T-helper 1 cell treated with Interleukin-12 subunit alpha and Interleukin-12 subunit beta and Interleukin-4 antibody, amounts not matched to agents 30 ng/mL and 1 ng/mL, for 36 hours (primary cell): ENCODE results near the gene PSORS1C1. TPM values are rescaled to one million over a fixed set of nuclear protein-coding genes. Genes with fewer than 3 reads are reported as not detected.
"Not testable (repeated sequence)": the region's sequence is repeated elsewhere in the genome, so short reads cannot be mapped to it uniquely, and the experiment has no call there.

ENCODE experiments used
- intact Hi-C: fragments of 100-400 bp; cut with micrococcal nuclease; formaldehyde crosslinking; loops from one replicate; pipeline ENCODE4 v1.15.1; 2024
- total RNA-seq: library from RNA; stranded (reverse); gene quantifications from 2 replicates; pipeline ENCODE4 v1.2.3, GENCODE V29; 2022

PSORS1C1 gene
- total RNA-seq, 1 donor from 2014 or later: not detected

- intact Hi-C loops: no loop called here
These were observed 58.4 kb downstream of the PSORS1C1 start for GRCh38 chr6:31172973-31173384.

GRCh38 chr6:31173406-31173805, 58.8 kb downstream of the PSORS1C1 start:
- intact Hi-C loops: no loop called here

- intact Hi-C loops: no loop called here
These were observed 59.8 kb downstream of the PSORS1C1 start for GRCh38 chr6:31174378-31174777.

- intact Hi-C loops: no loop called here
These were observed 61.4 kb downstream of the PSORS1C1 start for GRCh38 chr6:31175971-31176370.

- intact Hi-C loops: no loop called here
These were observed 63.8 kb downstream of the PSORS1C1 start for GRCh38 chr6:31178143-31179041.

GRCh38 chr6:31179042-31179386, 64.4 kb downstream of the PSORS1C1 start:
- intact Hi-C loops: no loop called here

GRCh38 chr6:31179896-31180295, 65.3 kb downstream of the PSORS1C1 start:
- intact Hi-C loops: no loop called here

- intact Hi-C loops: no loop called here
These were observed 65.9 kb downstream of the PSORS1C1 start for GRCh38 chr6:31180500-31180899.

- intact Hi-C loops: not testable (repeated sequence)
These were observed 68.7 kb downstream of the PSORS1C1 start for GRCh38 chr6:31183287-31183686.

GRCh38 chr6:31183859-31184258, 69.3 kb downstream of the PSORS1C1 start:
- intact Hi-C loops: not testable (repeated sequence)

- intact Hi-C loops: not testable (repeated sequence)
These were observed 71.1 kb downstream of the PSORS1C1 start for GRCh38 chr6:31185695-31186051.

GRCh38 chr6:31186052-31186734, 71.6 kb downstream of the PSORS1C1 start:
- intact Hi-C loops: no loop called here

- intact Hi-C loops: no loop called here
These were observed 73.2 kb downstream of the PSORS1C1 start for GRCh38 chr6:31187780-31188194.

- intact Hi-C loops: not testable (repeated sequence)
These were observed 74.6 kb downstream of the PSORS1C1 start for GRCh38 chr6:31189223-31189622.

Other genes starting within 250 kb of the PSORS1C1 start
- 19.5 and 20.1 TPM in 2 replicates for gene DDR1, start 230.3 kb upstream of the PSORS1C1 start, total RNA-seq
- gene GTF2H4, start 206.6 kb upstream of the PSORS1C1 start, total RNA-seq: 35.9 and 36.0 TPM in 2 replicates
- 39.2 and 47.2 TPM in 2 replicates for gene VARS2, start 200.6 kb upstream of the PSORS1C1 start, total RNA-seq
- not detected in 2 replicates for gene SFTA2, start 182.6 kb upstream of the PSORS1C1 start, total RNA-seq
- not detected in 2 replicates for gene MUCL3, start 173.8 kb upstream of the PSORS1C1 start, total RNA-seq
- gene MUC21, start 131.1 kb upstream of the PSORS1C1 start, total RNA-seq: not detected in 2 replicates
- gene MUC22, start 104.3 kb upstream of the PSORS1C1 start, total RNA-seq: not detected in 2 replicates
- not detected in 2 replicates for gene C6orf15, start 2.2 kb upstream of the PSORS1C1 start, total RNA-seq
- gene CDSN, start 5.6 kb downstream of the PSORS1C1 start, total RNA-seq: not detected in 2 replicates
- not detected in 2 replicates for gene PSORS1C2, start 24.3 kb downstream of the PSORS1C1 start, total RNA-seq
- 36.5 and 42.4 TPM in 2 replicates for gene CCHCR1, start 43.0 kb downstream of the PSORS1C1 start, total RNA-seq
- gene TCF19, start 43.8 kb downstream of the PSORS1C1 start, total RNA-seq: 67.2 and 67.6 TPM in 2 replicates
- gene POU5F1, start 55.9 kb downstream of the PSORS1C1 start, total RNA-seq: not detected in 2 replicates
- gene HLA-C, start 157.3 kb downstream of the PSORS1C1 start, total RNA-seq: 1,723 and 1,765 TPM in 2 replicates
- gene HLA-B, start 242.4 kb downstream of the PSORS1C1 start, total RNA-seq: 6,139 and 6,208 TPM in 2 replicates